ENCODE data around the gene IL10RB. TPM values are rescaled to one million over a fixed set of nuclear protein-coding genes. Genes with fewer than 3 reads are reported as not detected.
"Not testable (repeated sequence)": the region's sequence is repeated elsewhere in the genome, so short reads cannot be mapped to it uniquely, and the experiment has no call there.

Gene IL10RB
- total and polyA plus RNA-seq, 2 experiments from 2014 or later: 7.5 to 16.1 TPM

DNA sequence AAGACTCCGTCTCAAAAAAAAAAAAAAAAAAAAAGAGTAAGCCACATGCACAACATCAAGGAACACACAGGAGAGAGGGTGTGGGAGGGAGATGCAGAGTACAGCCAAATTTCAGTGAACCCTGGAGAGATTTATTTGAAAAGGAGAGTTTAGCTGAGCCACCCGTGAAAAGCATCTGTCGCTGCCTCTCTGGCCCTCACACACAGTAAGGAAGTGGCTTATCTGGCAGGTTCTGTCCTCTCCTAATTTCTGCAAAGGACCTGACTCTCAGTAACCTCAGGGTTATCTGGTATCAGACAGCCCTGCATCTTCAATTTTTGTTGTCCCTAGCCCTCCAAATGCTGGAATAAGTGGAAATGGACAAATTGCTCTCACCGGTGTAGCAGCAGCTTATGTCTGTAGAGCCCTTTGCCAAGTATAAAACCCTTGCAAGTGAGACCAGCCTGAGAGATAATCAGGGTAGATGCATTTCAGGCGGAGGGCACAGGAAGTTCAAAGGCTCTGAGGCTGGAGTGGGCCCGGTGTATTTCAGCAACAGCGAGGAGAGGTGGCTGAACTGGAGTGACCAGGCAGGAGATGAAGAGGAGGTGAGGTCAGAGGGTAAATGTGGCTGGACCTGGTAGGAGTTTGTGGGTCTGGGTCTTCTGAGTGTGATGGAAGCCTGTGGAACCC is 16.7 kb upstream of the IL10RB start:
- DNase-seq (ENCODE audit: low read depth in 1 of 2, low spot score in 1 of 2): no peak

DNA sequence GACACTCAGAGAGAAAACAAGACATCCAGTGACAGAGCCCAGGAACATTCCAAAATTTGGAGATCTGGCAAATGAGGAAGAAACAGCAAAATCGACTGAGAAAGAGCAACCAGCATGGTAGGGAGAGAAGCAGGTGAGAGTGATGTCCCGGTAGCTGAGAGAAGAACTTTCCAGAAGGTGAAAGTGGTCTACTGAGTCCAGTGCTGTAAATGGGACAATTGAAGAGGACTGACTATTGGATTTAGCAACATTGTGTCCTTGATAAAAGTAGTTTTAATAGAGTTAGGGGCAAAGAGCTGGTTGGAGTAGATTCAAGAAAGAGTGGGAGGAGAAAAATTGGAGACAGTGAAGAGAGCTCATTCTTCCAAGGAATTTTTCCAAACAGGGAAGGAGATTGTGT is 15.0 kb upstream of the IL10RB start:
- peaks cover 30% of the 10 kb centered on the region for H3K36me3 ChIP-seq
- H3K9me3 ChIP-seq (ENCODE audit: low read depth): no peaks in the 10 kb centered on the region
- H3K4me3 ChIP-seq: no peak overlapping the region
- TF ChIP-seq, protein P1, sequence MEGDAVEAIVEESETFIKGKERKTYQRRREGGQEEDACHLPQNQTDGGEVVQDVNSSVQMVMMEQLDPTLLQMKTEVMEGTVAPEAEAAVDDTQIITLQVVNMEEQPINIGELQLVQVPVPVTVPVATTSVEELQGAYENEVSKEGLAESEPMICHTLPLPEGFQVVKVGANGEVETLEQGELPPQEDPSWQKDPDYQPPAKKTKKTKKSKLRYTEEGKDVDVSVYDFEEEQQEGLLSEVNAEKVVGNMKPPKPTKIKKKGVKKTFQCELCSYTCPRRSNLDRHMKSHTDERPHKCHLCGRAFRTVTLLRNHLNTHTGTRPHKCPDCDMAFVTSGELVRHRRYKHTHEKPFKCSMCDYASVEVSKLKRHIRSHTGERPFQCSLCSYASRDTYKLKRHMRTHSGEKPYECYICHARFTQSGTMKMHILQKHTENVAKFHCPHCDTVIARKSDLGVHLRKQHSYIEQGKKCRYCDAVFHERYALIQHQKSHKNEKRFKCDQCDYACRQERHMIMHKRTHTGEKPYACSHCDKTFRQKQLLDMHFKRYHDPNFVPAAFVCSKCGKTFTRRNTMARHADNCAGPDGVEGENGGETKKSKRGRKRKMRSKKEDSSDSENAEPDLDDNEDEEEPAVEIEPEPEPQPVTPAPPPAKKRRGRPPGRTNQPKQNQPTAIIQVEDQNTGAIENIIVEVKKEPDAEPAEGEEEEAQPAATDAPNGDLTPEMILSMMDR (IDR thresholded peaks at IDR 0.05; ENCODE audit: low read depth, low read length): no peak
- no peaks in the 10 kb centered on the region for H3K27me3 ChIP-seq
- H3K4me1 ChIP-seq (ENCODE audit: low read depth): no peaks in the 10 kb centered on the region
- H3K27ac ChIP-seq: no peak overlapping the region
- DNase-seq (ENCODE audit: low read depth in 1 of 2, low spot score in 1 of 2): no peak

More for the DNA sequence above, 16.7 kb upstream of the IL10RB start:
- no peaks in the 10 kb centered on the region for H3K27me3 ChIP-seq
- no peak overlapping the region for H3K4me3 ChIP-seq
- TF ChIP-seq, protein P1 (IDR thresholded peaks at IDR 0.05; ENCODE audit: low read depth, low read length): no peak
- H3K27ac ChIP-seq: no peak overlapping the region
- H3K4me1 ChIP-seq (ENCODE audit: low read depth): no peaks in the 10 kb centered on the region
- H3K9me3 ChIP-seq (ENCODE audit: low read depth): no peaks in the 10 kb centered on the region
- H3K36me3 ChIP-seq: peaks cover 37% of the 10 kb centered on the region

GRCh38 chr21:33253382-33253781 is 12.8 kb upstream of the IL10RB start:
- not testable (repeated sequence) for DNase-seq (ENCODE audit: low read depth in 1 of 2, low spot score in 1 of 2); H3K27ac ChIP-seq; H3K27me3 ChIP-seq; H3K4me1 ChIP-seq (ENCODE audit: low read depth); H3K9me3 ChIP-seq (ENCODE audit: low read depth); H3K4me3 ChIP-seq
- peaks cover 22% of the 10 kb centered on the region for H3K36me3 ChIP-seq

GRCh38 chr21:33254766-33255165 is 11.4 kb upstream of the IL10RB start:
- no peaks in the 10 kb centered on the region for H3K4me1 ChIP-seq (ENCODE audit: low read depth)
- H3K27me3 ChIP-seq: no peaks in the 10 kb centered on the region
- DNase-seq (ENCODE audit: low read depth in 1 of 2, low spot score in 1 of 2): no peak
- H3K36me3 ChIP-seq: peaks cover 14% of the 10 kb centered on the region
- TF ChIP-seq, protein P1 (IDR thresholded peaks at IDR 0.05; ENCODE audit: low read depth, low read length): no peak
- H3K4me3 ChIP-seq: no peak overlapping the region
- no peaks in the 10 kb centered on the region for H3K9me3 ChIP-seq (ENCODE audit: low read depth)
- H3K27ac ChIP-seq: no peak overlapping the region

DNA sequence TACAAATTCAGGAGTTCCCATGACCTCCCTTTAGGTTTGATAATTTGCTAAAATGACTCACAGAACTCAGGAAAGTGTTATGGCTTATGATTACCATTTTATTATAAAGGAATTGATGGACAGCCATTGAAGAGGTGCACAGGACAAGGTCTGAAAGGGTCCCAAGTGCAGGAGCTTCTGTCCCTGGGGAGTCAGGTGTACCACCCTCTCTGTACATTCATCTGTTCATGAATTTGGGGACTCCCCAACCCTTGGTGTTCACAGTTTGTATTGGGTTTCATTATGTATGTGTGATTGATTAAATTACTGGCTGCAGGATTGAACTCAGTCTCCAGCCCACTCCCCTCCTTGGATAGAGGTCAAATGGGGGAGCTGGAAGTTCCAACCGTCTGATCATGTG is 10.8 kb upstream of the IL10RB start:
- no peaks in the 10 kb centered on the region for H3K4me1 ChIP-seq (ENCODE audit: low read depth)
- H3K27me3 ChIP-seq: no peaks in the 10 kb centered on the region
- H3K36me3 ChIP-seq: peaks cover 14% of the 10 kb centered on the region
- TF ChIP-seq, protein P1 (IDR thresholded peaks at IDR 0.05; ENCODE audit: low read depth, low read length): no peak
- no peak overlapping the region for H3K4me3 ChIP-seq
- DNase-seq (ENCODE audit: low read depth in 1 of 2, low spot score in 1 of 2): no peak
- no peak overlapping the region for H3K27ac ChIP-seq
- H3K9me3 ChIP-seq (ENCODE audit: low read depth): no peaks in the 10 kb centered on the region

- H3K4me3 ChIP-seq: no peak overlapping the region
- no peaks in the 10 kb centered on the region for H3K4me1 ChIP-seq (ENCODE audit: low read depth)
- peaks cover 14% of the 10 kb centered on the region for H3K36me3 ChIP-seq
- TF ChIP-seq, protein P1 (IDR thresholded peaks at IDR 0.05; ENCODE audit: low read depth, low read length): no peak
- no peak for DNase-seq (ENCODE audit: low read depth in 1 of 2, low spot score in 1 of 2)
- no peak overlapping the region for H3K27ac ChIP-seq
- H3K27me3 ChIP-seq: no peaks in the 10 kb centered on the region
- H3K9me3 ChIP-seq (ENCODE audit: low read depth): no peaks in the 10 kb centered on the region
Observed at GRCh38 chr21:33256019-33256418, 10.1 kb upstream of the IL10RB start.
